ENCODE results near the gene LHX6. TPM values are rescaled to one million over a fixed set of nuclear protein-coding genes. Genes with fewer than 3 reads are reported as not detected.

Gene LHX6
- total RNA-seq, 1 experiment from 2014 or later: 1.5 TPM

GRCh38 chr9:122236681-122237080 lies 7.9 kb upstream of the LHX6 start:
- H3K27ac Mint-ChIP-seq: no peak overlapping the region
- CTCF ChIA-PET: interaction anchor here (1.0 kb wide), 1 partner anchor 114 kb away, joined by 3 read pairs; no protein-coding TSS in a partner anchor

GRCh38 chr9:122234022-122234748 lies 5.4 kb upstream of the LHX6 start:
- no peak overlapping the region for H3K27ac Mint-ChIP-seq
- H3K36me3 Mint-ChIP-seq: no peaks in the 10 kb centered on the region
- H3K4me1 Mint-ChIP-seq: peaks cover 10% of the 10 kb centered on the region
- H3K4me3 Mint-ChIP-seq: no peak overlapping the region
- peaks cover 12% of the 10 kb centered on the region for H3K27me3 Mint-ChIP-seq (ENCODE audit: low read depth)
- ATAC-seq: no peak
- ChIA-PET POLR2A (no interaction called here), CTCF (interaction anchor here (1.0 kb wide), 1 partner anchor 76 kb away, joined by 3 read pairs; no protein-coding TSS in a partner anchor)
- DNase-seq (ENCODE audit: low spot score): no peak
- no peaks in the 10 kb centered on the region for H3K9me3 Mint-ChIP-seq
- TF ChIP-seq E2F1 (CRISPR knock-in tag; IDR thresholded peaks at IDR 0.05): no peak
- no peak for TF ChIP-seq ARID4B (CRISPR knock-in tag; IDR thresholded peaks at IDR 0.05; ENCODE audit: borderline replicate concordance)
- no peak for TF ChIP-seq AR (CRISPR knock-in tag; IDR thresholded peaks at IDR 0.05)
- TF ChIP-seq CREB1 (CRISPR knock-in tag; IDR thresholded peaks at IDR 0.05): no peak
- TF ChIP-seq TEAD4 (CRISPR knock-in tag; IDR thresholded peaks at IDR 0.05): no peak
- no peak for TF ChIP-seq FOXK1 (CRISPR knock-in tag; IDR thresholded peaks at IDR 0.05)
- TF ChIP-seq ZMAT4 (CRISPR knock-in tag; IDR thresholded peaks at IDR 0.05): no peak
- TF ChIP-seq OVOL2 (CRISPR knock-in tag; IDR thresholded peaks at IDR 0.05; ENCODE audit: borderline replicate concordance): no peak
- TF ChIP-seq ATF1 (CRISPR knock-in tag; IDR thresholded peaks at IDR 0.05): no peak
- no peak for TF ChIP-seq USF2 (CRISPR knock-in tag; IDR thresholded peaks at IDR 0.05)
- no peak for TF ChIP-seq ZNF425 (CRISPR knock-in tag; conservative IDR thresholded peaks at IDR 0.05)
- no peak for TF ChIP-seq NFATC4 (CRISPR knock-in tag; IDR thresholded peaks at IDR 0.05)
- no peak for TF ChIP-seq ZBTB43 (CRISPR knock-in tag; IDR thresholded peaks at IDR 0.05)

More at GRCh38 chr9:122236681-122237080, 7.9 kb upstream of the LHX6 start:
- H3K4me1 Mint-ChIP-seq: peaks cover 10% of the 10 kb centered on the region
- POLR2A ChIA-PET: no interaction called here
- no peak overlapping the region for H3K4me3 Mint-ChIP-seq
- ATAC-seq (no peak), DNase-seq (ENCODE audit: low spot score) (no peak)
- TF ChIP-seq RELA (CRISPR knock-in tag; IDR thresholded peaks at IDR 0.05; ENCODE audit: borderline replicate concordance) (no peak), ZNF263 (CRISPR knock-in tag; IDR thresholded peaks at IDR 0.05; ENCODE audit: low read depth) (no peak), NFYB (CRISPR knock-in tag; conservative IDR thresholded peaks at IDR 0.05; ENCODE audit: low read depth) (no peak), CTCF (IDR thresholded peaks at IDR 0.05) (no peak), IRF2 (CRISPR knock-in tag; IDR thresholded peaks at IDR 0.05; ENCODE audit: borderline replicate concordance, low read depth) (no peak)
- H3K27me3 Mint-ChIP-seq (ENCODE audit: low read depth): peaks cover 12% of the 10 kb centered on the region
- peaks cover 12% of the 10 kb centered on the region for H3K36me3 Mint-ChIP-seq
- no peaks in the 10 kb centered on the region for H3K9me3 Mint-ChIP-seq

Data from WTC11 (cell line).